WTC11 (cell line): Measurements from ENCODE around the gene RASGRF2. TPM values are rescaled to one million over a fixed set of nuclear protein-coding genes. Genes with fewer than 3 reads are reported as not detected.
A peak's percentile ranks its signal among the peaks of the same experiment; 100 is the strongest.

ENCODE experiments used
- ATAC-seq: fragments of 200-7000 bp; cut with Tn5 transposase; 2 replicates; pipeline ENCODE4 v1.10.0; 2021; ENCODE audit warnings: mild to moderate bottlenecking, moderate library complexity
- CTCF ChIA-PET: fragments of 300-600 bp; sonication (Branson Sonifier 250); formaldehyde crosslinking; loops from one replicate; lab custom pipeline; 2021; ENCODE audit warnings: antibody characterized with exemption; lab: Charles Lee
- POLR2A ChIA-PET: fragments of 350-600 bp; sonication (Branson Sonifier 250); formaldehyde crosslinking; loops from one replicate; lab custom pipeline; 2021; ENCODE audit warnings: antibody characterized with exemption; lab: Charles Lee
- DNase-seq: peaks from one replicate; pipeline ENCODE4 v3.0.0; 2021; ENCODE audit warnings: low spot score
- H3K27ac Mint-ChIP-seq: 2 replicates; pipeline ENCODE4 v1.8.0; 2021; ENCODE audit warnings: mixed read lengths
- H3K27me3 Mint-ChIP-seq: 2 replicates; pipeline ENCODE4 v1.8.0; 2021; ENCODE audit warnings: low read depth, mild to moderate bottlenecking, moderate library complexity, mixed read lengths
- H3K36me3 Mint-ChIP-seq: 2 replicates; pipeline ENCODE4 v1.8.0; 2021; ENCODE audit warnings: mixed read lengths
- H3K4me1 Mint-ChIP-seq: 2 replicates; pipeline ENCODE4 v1.8.0; 2022; ENCODE audit warnings: mixed read lengths
- H3K4me3 Mint-ChIP-seq: 2 replicates; pipeline ENCODE4 v1.8.0; 2021; ENCODE audit warnings: mild to moderate bottlenecking, moderate library complexity, mixed read lengths
- H3K9me3 Mint-ChIP-seq: 2 replicates; pipeline ENCODE4 v1.8.0; 2021; ENCODE audit warnings: mixed read lengths
- CREM ChIP-seq: sonication (generic); formaldehyde crosslinking; IDR thresholded peaks from 2 replicates; pipeline ENCODE4 v1.8.1; 2022; ENCODE audit warnings: mild to moderate bottlenecking, missing genetic modification reagents, moderate library complexity
- EMX1 ChIP-seq: fragments of 250-450 bp; sonication (Bioruptor Pico); IDR thresholded peaks from 2 replicates; pipeline ENCODE4 v1.8.0; 2021; ENCODE audit warnings: mild to moderate bottlenecking
- FOXK1 ChIP-seq: sonication (generic); formaldehyde crosslinking; IDR thresholded peaks from 2 replicates; pipeline ENCODE4 v1.8.0; 2022; ENCODE audit warnings: mild to moderate bottlenecking, moderate library complexity, missing genetic modification reagents
- FOXP1 ChIP-seq: sonication (generic); formaldehyde crosslinking; IDR thresholded peaks from 2 replicates; pipeline ENCODE4 v1.8.0; 2022; ENCODE audit warnings: missing genetic modification reagents, mild to moderate bottlenecking, moderate library complexity, borderline replicate concordance
- GTF2I ChIP-seq: fragments of 250-450 bp; sonication (Bioruptor Pico); conservative IDR thresholded peaks from 2 replicates; pipeline ENCODE4 v1.4.0; 2021; ENCODE audit warnings: mild to moderate bottlenecking
- JUN ChIP-seq: sonication (generic); formaldehyde crosslinking; IDR thresholded peaks from 2 replicates; pipeline ENCODE4 v1.8.0; 2023; ENCODE audit warnings: mild to moderate bottlenecking, missing genetic modification reagents
- MYBL2 ChIP-seq: sonication (generic); formaldehyde crosslinking; IDR thresholded peaks from 2 replicates; pipeline ENCODE4 v1.8.1; 2023; ENCODE audit warnings: mild to moderate bottlenecking, moderate library complexity, missing genetic modification reagents
- NR2C2 ChIP-seq: sonication (generic); formaldehyde crosslinking; IDR thresholded peaks from 2 replicates; pipeline ENCODE4 v1.8.0; 2022; ENCODE audit warnings: mild to moderate bottlenecking, missing genetic modification reagents
- RELA ChIP-seq: sonication (generic); formaldehyde crosslinking; IDR thresholded peaks from 2 replicates; pipeline ENCODE4 v1.8.1; 2022; ENCODE audit warnings: missing genetic modification reagents, mild to moderate bottlenecking, borderline replicate concordance
- TEAD1 ChIP-seq: sonication (generic); formaldehyde crosslinking; IDR thresholded peaks from 2 replicates; pipeline ENCODE4 v1.8.0; 2022; ENCODE audit warnings: mild to moderate bottlenecking, missing genetic modification reagents
- TP53 ChIP-seq: sonication (generic); formaldehyde crosslinking; IDR thresholded peaks from 2 replicates; pipeline ENCODE4 v1.8.1; 2023; ENCODE audit warnings: mild to moderate bottlenecking, missing genetic modification reagents
- ZBTB21 ChIP-seq: sonication (generic); formaldehyde crosslinking; IDR thresholded peaks from 2 replicates; pipeline ENCODE4 v1.8.1; 2023; ENCODE audit warnings: mild to moderate bottlenecking, missing genetic modification reagents, borderline replicate concordance
- ZNF263 ChIP-seq: sonication (generic); formaldehyde crosslinking; IDR thresholded peaks from 2 replicates; pipeline ENCODE4 v1.8.1; 2022; ENCODE audit warnings: low read depth, mild to moderate bottlenecking, moderate library complexity, missing genetic modification reagents
- ZNF317 ChIP-seq: sonication (generic); formaldehyde crosslinking; IDR thresholded peaks from 2 replicates; pipeline ENCODE4 v1.8.1; 2023; ENCODE audit warnings: low read depth, mild to moderate bottlenecking, moderate library complexity, missing genetic modification reagents, borderline replicate concordance
- ZNF416 ChIP-seq: fragments of 250-450 bp; sonication (Bioruptor Pico); IDR thresholded peaks from 2 replicates; pipeline ENCODE4 v1.9.0; 2021; ENCODE audit warnings: mild to moderate bottlenecking, inconsistent platforms
- ZNF423 ChIP-seq: fragments of 250-450 bp; sonication (Bioruptor Pico); IDR thresholded peaks from 2 replicates; pipeline ENCODE4 v2.1.2; 2022; ENCODE audit warnings: mild to moderate bottlenecking, moderate library complexity
- total RNA-seq: library from RNA; stranded (reverse); gene quantifications from 3 replicates; pipeline ENCODE4 v1.2.3, GENCODE V29; 2021
- TF ChIP-seq, protein P1 (sequence below): sonication (generic); formaldehyde crosslinking; IDR thresholded peaks from 2 replicates; pipeline ENCODE4 v1.8.0; 2022; ENCODE audit warnings: mild to moderate bottlenecking, missing genetic modification reagents
- TF ChIP-seq, protein P2 (sequence below): sonication (generic); formaldehyde crosslinking; conservative IDR thresholded peaks from 2 replicates; pipeline ENCODE4 v1.8.1; 2022; ENCODE audit warnings: mild to moderate bottlenecking, missing genetic modification reagents
- TF ChIP-seq, protein P3 (sequence below): fragments of 250-450 bp; sonication (Bioruptor Pico); IDR thresholded peaks from 2 replicates; pipeline ENCODE4 v2.1.2; 2022; ENCODE audit warnings: mild to moderate bottlenecking, moderate library complexity
- TF ChIP-seq, protein P4 (sequence below): sonication (generic); formaldehyde crosslinking; IDR thresholded peaks from 2 replicates; pipeline ENCODE4 v1.8.0; 2023; ENCODE audit warnings: missing genetic modification reagents, mild to moderate bottlenecking, borderline replicate concordance
- TF ChIP-seq, protein P5 (sequence below): sonication (generic); formaldehyde crosslinking; IDR thresholded peaks from 2 replicates; pipeline ENCODE4 v1.8.0; 2023; ENCODE audit warnings: missing genetic modification reagents
- TF ChIP-seq, protein P6 (sequence below): sonication (generic); formaldehyde crosslinking; conservative IDR thresholded peaks from 2 replicates; pipeline ENCODE4 v1.8.1; 2023; ENCODE audit warnings: mild to moderate bottlenecking, low read depth, missing genetic modification reagents, moderate library complexity
- TF ChIP-seq, protein P7 (sequence below): sonication (generic); formaldehyde crosslinking; IDR thresholded peaks from 2 replicates; pipeline ENCODE4 v1.8.1; 2022; ENCODE audit warnings: mild to moderate bottlenecking, missing genetic modification reagents, moderate library complexity, borderline replicate concordance

RASGRF2 gene
- total RNA-seq, 1 experiment from 2014 or later, result 17.6 TPM

DNA sequence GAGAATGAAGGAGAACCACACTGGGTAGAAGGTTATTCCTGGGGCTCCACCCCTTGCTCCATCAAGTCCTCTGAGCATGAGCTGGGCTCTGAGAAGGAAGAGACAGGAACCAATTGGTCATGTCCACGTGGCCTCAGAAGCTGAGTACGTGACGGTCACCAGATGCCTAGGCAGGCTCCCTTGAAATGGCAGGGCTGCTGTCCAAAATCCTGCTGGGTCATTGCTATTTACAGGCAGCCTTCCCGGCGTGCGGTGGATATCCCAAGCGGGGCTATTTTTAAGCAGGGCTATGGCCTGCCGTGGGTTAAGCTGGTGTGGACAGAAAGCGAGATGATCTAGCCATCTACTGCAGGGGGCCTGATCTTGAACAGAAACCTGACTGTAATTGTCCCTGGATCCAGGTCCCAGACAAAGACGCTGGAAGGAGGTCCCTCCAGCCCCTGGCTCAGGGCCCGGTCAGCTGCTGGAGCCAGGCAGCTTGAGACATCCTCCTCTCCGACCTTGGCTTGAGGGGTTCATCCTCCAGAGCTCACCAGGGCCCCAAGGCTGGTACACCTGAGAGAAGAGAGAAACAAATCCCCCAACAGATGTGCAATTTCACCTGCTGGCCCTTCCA is 272.4 kb downstream of the RASGRF2 start:
- ChIA-PET CTCF (interaction anchor here (0.5 to 3.4 kb wide), 5 partner anchors 26 to 239 kb away, joined by 3 to 19 read pairs (median 8); partner anchors contain the start of genes ACOT12 and ZCCHC9), POLR2A (interaction anchor here (0.6 to 1.2 kb wide), 3 partner anchors 38 to 139 kb away, joined by 3 to 4 read pairs (median 3); no protein-coding TSS in a partner anchor)
- Mint-ChIP-seq H3K9me3 (no peaks in the 10 kb centered on the region), H3K36me3 (0 out of 2 replicates have a peak, but pooled peaks cover 2% of the 10 kb centered on the region), H3K4me3 (peak overlapping the region; percentile 81), H3K27ac (peak overlapping the region; percentile 41; the same call in 1 of the 2 replicates), H3K4me1 (peaks cover 29% of the 10 kb centered on the region), H3K27me3 (no peaks in the 10 kb centered on the region)
- DNase-seq (no peak), ATAC-seq (0 out of 2 replicates have a peak, but pooled peaks have one; percentile 3)
- TF ChIP-seq FOXP1 (CRISPR knock-in tag), result no peak
- TF ChIP-seq GTF2I (CRISPR knock-in tag), result no peak
- TF ChIP-seq TEAD1 (CRISPR knock-in tag), result no peak
- TF ChIP-seq MYBL2 (CRISPR knock-in tag), result no peak
- TF ChIP-seq RELA (CRISPR knock-in tag), result no peak
- TF ChIP-seq CREM (CRISPR knock-in tag), result no peak
- no peak for TF ChIP-seq NR2C2
- TF ChIP-seq FOXK1 (CRISPR knock-in tag), result no peak
- TF ChIP-seq, protein P1, sequence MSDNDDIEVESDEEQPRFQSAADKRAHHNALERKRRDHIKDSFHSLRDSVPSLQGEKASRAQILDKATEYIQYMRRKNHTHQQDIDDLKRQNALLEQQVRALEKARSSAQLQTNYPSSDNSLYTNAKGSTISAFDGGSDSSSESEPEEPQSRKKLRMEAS (CRISPR knock-in tag), result no peak
- no peak for TF ChIP-seq JUN (CRISPR knock-in tag)
- TF ChIP-seq ZNF263 (CRISPR knock-in tag), result no peak
- TF ChIP-seq, protein P2, sequence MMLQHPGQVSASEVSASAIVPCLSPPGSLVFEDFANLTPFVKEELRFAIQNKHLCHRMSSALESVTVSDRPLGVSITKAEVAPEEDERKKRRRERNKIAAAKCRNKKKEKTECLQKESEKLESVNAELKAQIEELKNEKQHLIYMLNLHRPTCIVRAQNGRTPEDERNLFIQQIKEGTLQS, result no peak
- no peak for TF ChIP-seq EMX1 (CRISPR knock-in tag)
- TF ChIP-seq ZNF423 (CRISPR knock-in tag), result no peak

DNA sequence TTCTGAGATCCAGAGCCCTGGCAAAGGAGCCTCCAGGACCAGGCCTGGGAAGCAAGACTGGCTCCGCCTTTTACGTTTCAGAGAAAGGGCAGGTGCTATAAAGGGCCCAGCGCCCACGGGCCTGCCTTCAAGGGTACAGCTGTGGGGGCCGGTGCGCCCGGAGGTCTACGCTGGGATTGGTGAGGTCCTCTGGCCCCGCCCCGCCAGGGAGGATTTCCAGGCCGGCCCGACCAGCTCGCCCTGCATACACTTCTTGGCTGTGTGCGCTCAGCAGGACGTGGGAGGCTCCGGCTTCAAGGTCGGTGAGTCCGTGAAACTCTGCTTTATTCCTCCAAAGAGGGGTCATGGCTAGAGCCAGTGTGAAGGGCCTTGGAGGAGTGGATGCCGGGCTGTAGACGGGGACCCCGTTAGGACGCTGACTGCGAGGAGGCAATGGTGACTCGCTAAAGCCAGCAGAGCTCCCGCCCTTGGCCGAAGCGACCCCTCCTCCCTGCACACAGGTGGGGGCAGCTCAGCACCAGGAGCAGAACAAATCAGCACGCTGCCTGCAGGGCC is 273.0 kb downstream of the RASGRF2 start, which contains the start of gene CKMT2:
Gene CKMT2, plus strand, starts transcription at position 243 of the 555 bp plus-strand sequence. CDS start 17,811 bp downstream, outside the sequence.
- H3K36me3 Mint-ChIP-seq, result 0 out of 2 replicates have a peak, but pooled peaks cover 2% of the 10 kb centered on the region
- ATAC-seq (peak; percentile 94), DNase-seq (peak; percentile 88)
- peak within 1 kb of the TSS; percentile 81 for H3K4me3 Mint-ChIP-seq
- peak within 1 kb of the TSS; percentile 89 for H3K27ac Mint-ChIP-seq
- CTCF ChIA-PET, result interaction anchor here (1.0 to 3.4 kb wide), 4 partner anchors 26 to 160 kb away, joined by 3 to 19 read pairs (median 9); partner anchors contain the start of genes ACOT12 and ZCCHC9
- H3K4me1 Mint-ChIP-seq, result peaks cover 28% of the 10 kb centered on the region
- H3K27me3 Mint-ChIP-seq, result no peaks in the 10 kb centered on the region
- H3K9me3 Mint-ChIP-seq, result no peaks in the 10 kb centered on the region
- POLR2A ChIA-PET, result interaction anchor here (0.6 to 1.2 kb wide), 3 partner anchors 37 to 140 kb away, joined by 3 to 4 read pairs (median 3); no protein-coding TSS in a partner anchor
- TF ChIP-seq, protein P3, sequence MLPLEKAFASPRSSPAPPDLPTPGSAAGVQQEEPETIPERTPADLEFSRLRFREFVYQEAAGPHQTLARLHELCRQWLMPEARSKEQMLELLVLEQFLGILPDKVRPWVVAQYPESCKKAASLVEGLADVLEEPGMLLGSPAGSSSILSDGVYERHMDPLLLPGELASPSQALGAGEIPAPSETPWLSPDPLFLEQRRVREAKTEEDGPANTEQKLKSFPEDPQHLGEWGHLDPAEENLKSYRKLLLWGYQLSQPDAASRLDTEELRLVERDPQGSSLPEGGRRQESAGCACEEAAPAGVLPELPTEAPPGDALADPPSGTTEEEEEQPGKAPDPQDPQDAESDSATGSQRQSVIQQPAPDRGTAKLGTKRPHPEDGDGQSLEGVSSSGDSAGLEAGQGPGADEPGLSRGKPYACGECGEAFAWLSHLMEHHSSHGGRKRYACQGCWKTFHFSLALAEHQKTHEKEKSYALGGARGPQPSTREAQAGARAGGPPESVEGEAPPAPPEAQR (CRISPR knock-in tag), result no peak
- TF ChIP-seq, protein P4, sequence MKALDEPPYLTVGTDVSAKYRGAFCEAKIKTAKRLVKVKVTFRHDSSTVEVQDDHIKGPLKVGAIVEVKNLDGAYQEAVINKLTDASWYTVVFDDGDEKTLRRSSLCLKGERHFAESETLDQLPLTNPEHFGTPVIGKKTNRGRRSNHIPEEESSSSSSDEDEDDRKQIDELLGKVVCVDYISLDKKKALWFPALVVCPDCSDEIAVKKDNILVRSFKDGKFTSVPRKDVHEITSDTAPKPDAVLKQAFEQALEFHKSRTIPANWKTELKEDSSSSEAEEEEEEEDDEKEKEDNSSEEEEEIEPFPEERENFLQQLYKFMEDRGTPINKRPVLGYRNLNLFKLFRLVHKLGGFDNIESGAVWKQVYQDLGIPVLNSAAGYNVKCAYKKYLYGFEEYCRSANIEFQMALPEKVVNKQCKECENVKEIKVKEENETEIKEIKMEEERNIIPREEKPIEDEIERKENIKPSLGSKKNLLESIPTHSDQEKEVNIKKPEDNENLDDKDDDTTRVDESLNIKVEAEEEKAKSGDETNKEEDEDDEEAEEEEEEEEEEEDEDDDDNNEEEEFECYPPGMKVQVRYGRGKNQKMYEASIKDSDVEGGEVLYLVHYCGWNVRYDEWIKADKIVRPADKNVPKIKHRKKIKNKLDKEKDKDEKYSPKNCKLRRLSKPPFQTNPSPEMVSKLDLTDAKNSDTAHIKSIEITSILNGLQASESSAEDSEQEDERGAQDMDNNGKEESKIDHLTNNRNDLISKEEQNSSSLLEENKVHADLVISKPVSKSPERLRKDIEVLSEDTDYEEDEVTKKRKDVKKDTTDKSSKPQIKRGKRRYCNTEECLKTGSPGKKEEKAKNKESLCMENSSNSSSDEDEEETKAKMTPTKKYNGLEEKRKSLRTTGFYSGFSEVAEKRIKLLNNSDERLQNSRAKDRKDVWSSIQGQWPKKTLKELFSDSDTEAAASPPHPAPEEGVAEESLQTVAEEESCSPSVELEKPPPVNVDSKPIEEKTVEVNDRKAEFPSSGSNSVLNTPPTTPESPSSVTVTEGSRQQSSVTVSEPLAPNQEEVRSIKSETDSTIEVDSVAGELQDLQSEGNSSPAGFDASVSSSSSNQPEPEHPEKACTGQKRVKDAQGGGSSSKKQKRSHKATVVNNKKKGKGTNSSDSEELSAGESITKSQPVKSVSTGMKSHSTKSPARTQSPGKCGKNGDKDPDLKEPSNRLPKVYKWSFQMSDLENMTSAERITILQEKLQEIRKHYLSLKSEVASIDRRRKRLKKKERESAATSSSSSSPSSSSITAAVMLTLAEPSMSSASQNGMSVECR, result 0 out of 2 replicates have a peak, but pooled peaks have one; percentile 62
- TF ChIP-seq, protein P5, sequence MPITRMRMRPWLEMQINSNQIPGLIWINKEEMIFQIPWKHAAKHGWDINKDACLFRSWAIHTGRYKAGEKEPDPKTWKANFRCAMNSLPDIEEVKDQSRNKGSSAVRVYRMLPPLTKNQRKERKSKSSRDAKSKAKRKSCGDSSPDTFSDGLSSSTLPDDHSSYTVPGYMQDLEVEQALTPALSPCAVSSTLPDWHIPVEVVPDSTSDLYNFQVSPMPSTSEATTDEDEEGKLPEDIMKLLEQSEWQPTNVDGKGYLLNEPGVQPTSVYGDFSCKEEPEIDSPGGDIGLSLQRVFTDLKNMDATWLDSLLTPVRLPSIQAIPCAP, result no peak
- no peak for TF ChIP-seq ZNF416 (CRISPR knock-in tag)
- TF ChIP-seq TP53 (CRISPR knock-in tag), result 0 out of 2 replicates have a peak, but pooled peaks have one; percentile 82
- TF ChIP-seq ZNF317 (CRISPR knock-in tag), result no peak
- TF ChIP-seq, protein P6, sequence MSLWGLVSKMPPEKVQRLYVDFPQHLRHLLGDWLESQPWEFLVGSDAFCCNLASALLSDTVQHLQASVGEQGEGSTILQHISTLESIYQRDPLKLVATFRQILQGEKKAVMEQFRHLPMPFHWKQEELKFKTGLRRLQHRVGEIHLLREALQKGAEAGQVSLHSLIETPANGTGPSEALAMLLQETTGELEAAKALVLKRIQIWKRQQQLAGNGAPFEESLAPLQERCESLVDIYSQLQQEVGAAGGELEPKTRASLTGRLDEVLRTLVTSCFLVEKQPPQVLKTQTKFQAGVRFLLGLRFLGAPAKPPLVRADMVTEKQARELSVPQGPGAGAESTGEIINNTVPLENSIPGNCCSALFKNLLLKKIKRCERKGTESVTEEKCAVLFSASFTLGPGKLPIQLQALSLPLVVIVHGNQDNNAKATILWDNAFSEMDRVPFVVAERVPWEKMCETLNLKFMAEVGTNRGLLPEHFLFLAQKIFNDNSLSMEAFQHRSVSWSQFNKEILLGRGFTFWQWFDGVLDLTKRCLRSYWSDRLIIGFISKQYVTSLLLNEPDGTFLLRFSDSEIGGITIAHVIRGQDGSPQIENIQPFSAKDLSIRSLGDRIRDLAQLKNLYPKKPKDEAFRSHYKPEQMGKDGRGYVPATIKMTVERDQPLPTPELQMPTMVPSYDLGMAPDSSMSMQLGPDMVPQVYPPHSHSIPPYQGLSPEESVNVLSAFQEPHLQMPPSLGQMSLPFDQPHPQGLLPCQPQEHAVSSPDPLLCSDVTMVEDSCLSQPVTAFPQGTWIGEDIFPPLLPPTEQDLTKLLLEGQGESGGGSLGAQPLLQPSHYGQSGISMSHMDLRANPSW (CRISPR knock-in tag), result no peak
- TF ChIP-seq CREM (CRISPR knock-in tag), result 0 out of 2 replicates have a peak, but pooled peaks have one; percentile 43
- TF ChIP-seq ZBTB21, result 0 out of 2 replicates have a peak, but pooled peaks have one; percentile 37
- TF ChIP-seq, protein P7, sequence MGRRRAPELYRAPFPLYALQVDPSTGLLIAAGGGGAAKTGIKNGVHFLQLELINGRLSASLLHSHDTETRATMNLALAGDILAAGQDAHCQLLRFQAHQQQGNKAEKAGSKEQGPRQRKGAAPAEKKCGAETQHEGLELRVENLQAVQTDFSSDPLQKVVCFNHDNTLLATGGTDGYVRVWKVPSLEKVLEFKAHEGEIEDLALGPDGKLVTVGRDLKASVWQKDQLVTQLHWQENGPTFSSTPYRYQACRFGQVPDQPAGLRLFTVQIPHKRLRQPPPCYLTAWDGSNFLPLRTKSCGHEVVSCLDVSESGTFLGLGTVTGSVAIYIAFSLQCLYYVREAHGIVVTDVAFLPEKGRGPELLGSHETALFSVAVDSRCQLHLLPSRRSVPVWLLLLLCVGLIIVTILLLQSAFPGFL (CRISPR knock-in tag), result no peak
